GM12801 (cell line): Measurements from ENCODE around the gene CENPO.

Source experiments
- CTCF ChIP-seq: IDR thresholded peaks from one replicate; pipeline ENCODE4 v1.5.1; 2011; ENCODE audit warnings: control low read depth; ENCODE audit not compliant: insufficient read length; ENCODE audit errors: extremely low read depth

The CENPO gene

GRCh38 chr2:24814516-24814915, 21.3 kb downstream of the CENPO start:
- no peak for TF ChIP-seq CTCF

GRCh38 chr2:24815171-24815570, 21.9 kb downstream of the CENPO start:
- no peak for TF ChIP-seq CTCF

- no peak for TF ChIP-seq CTCF
Observed at GRCh38 chr2:24816404-24816803, 23.2 kb downstream of the CENPO start.

GRCh38 chr2:24816884-24817283, 23.7 kb downstream of the CENPO start:
- no peak for TF ChIP-seq CTCF

GRCh38 chr2:24818721-24819167, 25.5 kb downstream of the CENPO start:
- no peak for TF ChIP-seq CTCF

- no peak for TF ChIP-seq CTCF
Observed at GRCh38 chr2:24819442-24820174, 26.4 kb downstream of the CENPO start.

- no peak for TF ChIP-seq CTCF
Observed at GRCh38 chr2:24820175-24820513, 26.9 kb downstream of the CENPO start.
